Colon (tissue), 2 donors: ENCODE measurements around the gene C16orf74.

Experiments used
- FAIRE-seq: peaks from 2 replicates; lab custom pipeline; 2012; peaks lifted over from hg19 to GRCh38; lab: Jason Lieb, UNC
- donor health status: control.
- donor health status: control.

C16orf74 gene

GRCh38 chr16:85673529-85674417 lies 77.1 kb downstream of the C16orf74 start:
- FAIRE-seq = no peak

DNA sequence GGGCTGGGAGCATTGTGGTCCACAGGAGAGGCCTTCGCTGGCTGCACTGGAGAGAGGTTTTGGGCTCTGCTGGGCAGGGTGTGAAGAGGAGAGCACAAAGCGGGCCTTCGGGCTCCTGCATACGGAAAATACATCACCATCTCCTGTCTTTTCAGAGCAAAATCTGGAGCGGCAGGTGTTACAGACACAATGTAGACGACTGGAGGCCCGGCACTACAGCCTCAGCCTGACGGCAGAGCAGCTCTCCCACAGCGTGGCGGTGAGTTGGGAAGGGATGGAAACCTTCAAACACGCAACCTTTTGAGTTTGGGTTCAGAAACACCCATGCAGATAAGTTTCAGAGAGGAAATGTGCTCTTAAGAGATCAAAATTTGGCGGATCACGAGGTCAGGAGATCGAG lies 80.1 kb downstream of the C16orf74 start:
- no peak for FAIRE-seq

- FAIRE-seq = no peak
Observed at GRCh38 chr16:85668676-85669424, 82.0 kb downstream of the C16orf74 start.

DNA sequence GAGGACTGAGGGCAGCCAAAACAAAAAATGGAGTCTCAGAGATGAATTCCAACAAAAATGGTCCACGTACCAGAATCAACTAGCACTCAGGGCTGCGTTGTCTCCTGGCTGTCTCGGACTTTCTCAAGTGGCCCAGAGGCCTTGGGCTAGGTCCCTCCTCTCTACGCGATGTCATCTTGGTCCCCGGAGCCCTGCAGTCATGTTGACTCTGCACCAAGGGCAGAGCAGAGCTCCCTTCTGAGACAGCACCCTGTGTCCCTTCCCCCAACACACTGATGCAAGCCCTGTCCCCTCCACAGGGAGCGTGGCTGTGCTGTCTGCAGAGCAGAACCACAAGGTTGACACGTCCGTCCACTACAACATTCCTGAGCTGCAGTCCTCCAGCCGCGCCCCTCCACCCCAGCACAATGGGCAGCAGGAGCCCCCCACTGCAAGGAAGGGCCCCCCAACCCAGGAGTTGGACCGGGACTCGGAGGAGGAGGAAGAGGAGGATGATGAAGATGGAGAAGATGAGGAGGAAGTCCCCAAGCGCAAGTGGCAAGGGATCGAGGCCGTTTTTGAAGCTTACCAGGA lies 83.0 kb downstream of the C16orf74 start:
- FAIRE-seq = no peak

DNA sequence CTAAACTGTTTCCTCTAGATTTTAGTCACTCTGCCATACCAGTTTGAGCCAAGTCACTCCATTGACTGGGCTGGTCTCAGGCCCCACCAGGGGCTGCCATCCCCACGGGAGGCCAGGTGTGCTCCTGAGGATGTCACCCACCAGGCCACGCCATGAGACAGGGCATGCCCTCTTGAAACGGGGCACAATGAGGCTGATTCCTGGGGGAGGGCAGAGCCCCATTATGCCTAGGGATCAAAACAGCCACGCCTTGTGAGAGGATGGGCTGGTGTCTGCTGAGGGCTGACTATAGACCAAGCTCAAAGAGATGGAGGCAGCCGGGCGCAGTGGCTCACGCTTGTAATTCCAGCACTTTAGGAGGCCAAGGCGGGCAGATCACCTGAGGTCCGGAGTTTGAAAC lies 83.6 kb downstream of the C16orf74 start:
- no peak for FAIRE-seq

- FAIRE-seq = no peak
Observed at GRCh38 chr16:85665929-85666328, 85.0 kb downstream of the C16orf74 start.

GRCh38 chr16:85665373-85665740 lies 85.5 kb downstream of the C16orf74 start:
- no peak for FAIRE-seq

GRCh38 chr16:85664580-85665372 lies 86.1 kb downstream of the C16orf74 start:
- FAIRE-seq = no peak

DNA sequence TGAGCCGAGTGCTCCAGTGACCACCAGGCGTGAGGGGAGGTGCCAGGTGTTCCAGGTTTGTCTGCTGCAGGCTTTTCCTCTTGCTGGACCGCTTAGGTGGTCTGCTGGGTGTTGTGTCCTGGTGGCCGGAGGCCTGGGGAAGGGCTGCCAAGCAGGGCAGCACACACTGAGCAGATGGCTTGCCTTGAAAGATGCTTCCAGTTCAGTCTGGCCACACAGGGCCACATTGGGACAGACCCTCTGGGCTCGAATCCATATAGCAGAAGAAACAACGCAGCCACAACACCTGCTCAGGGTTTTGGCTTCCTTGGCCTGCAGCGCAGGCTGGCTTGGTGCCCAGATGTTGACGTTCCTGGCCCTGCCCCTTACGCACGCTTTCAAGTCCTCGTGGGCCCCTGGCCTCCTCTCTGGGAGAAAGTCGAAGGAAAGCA lies 87.0 kb downstream of the C16orf74 start:
- FAIRE-seq = no peak

DNA sequence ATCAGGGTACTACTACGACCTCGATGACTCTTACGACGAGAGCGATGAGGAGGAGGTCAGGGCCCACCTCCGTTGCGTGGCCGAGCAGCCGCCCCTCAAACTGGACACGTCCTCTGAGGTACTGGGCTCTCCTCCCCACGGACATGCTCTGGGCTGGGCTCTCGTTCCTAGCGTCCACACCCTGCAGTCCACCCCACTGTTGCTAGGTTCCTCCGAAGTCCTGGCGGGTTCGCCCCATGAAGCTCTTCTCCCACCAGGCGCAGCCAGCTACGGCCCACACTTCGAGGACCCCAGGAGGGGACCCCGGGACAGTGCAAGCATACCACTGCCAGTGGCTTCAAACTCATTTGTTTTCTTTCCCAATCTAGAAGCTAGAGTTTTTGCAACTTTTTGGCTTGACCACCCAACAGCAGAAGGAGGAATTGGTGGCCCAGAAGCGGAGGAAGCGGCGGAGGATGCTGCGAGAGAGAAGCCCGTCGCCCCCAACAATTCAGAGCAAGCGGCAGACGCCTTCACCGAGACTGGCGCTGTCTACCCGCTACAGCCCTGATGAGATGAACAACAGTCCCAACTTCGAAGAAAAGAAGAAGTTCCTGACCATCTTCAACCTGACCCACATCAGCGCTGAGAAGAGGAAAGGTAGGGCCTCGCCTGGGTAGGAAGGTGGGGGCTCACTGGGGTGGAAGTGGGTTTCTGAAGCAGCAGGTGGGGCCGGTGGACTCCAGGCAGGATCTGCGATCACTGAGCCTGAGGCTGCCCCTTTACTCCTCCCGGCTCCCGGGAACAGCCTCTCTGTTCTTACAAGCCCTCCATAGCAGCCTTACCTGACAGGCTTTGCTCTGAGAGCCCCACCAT lies 87.7 kb downstream of the C16orf74 start:
- FAIRE-seq = no peak

- no peak for FAIRE-seq
Observed at GRCh38 chr16:85662482-85662812, 88.4 kb downstream of the C16orf74 start.

GRCh38 chr16:85661740-85662481 lies 89.0 kb downstream of the C16orf74 start:
- no peak for FAIRE-seq

GRCh38 chr16:85660843-85661739 lies 89.8 kb downstream of the C16orf74 start:
- FAIRE-seq = no peak

DNA sequence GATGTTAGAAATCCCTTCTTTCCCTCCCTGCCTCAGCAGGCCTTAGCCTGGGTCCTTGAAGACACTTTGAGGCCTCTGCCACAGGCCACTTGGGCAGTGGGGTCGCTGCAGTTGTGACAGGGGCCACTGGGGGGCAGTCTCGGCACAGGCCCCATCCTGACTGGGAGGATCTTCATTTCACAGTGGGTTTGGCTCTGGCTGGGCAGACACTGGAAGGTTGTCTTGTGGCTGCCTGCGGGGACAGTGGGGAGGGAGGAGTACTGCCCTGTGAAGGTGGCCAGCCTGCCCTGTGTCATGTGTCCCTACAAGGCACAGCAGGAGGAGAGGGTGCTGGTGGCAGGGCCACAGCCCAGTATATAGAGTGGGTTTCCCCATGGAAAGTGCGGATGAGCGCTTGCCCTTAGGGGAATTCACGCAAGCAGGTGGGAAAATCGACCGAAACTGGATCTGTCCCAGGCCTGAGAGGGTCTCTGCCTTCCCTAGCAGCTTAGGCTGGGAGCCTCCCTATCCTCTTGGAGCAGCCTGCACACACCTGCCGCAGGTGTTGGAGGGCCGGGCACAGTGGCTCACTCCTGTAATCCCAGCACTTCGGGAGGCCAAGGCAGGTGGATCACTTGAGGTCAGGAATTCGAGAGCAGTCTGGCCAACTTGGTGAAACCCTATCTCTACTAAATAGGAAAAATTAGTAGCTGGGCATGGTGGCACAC lies 90.9 kb downstream of the C16orf74 start:
- no peak for FAIRE-seq

- FAIRE-seq = no peak
Observed at GRCh38 chr16:85659336-85659735, 91.6 kb downstream of the C16orf74 start.

GRCh38 chr16:85658504-85659326 lies 92.2 kb downstream of the C16orf74 start:
- FAIRE-seq = no peak

DNA sequence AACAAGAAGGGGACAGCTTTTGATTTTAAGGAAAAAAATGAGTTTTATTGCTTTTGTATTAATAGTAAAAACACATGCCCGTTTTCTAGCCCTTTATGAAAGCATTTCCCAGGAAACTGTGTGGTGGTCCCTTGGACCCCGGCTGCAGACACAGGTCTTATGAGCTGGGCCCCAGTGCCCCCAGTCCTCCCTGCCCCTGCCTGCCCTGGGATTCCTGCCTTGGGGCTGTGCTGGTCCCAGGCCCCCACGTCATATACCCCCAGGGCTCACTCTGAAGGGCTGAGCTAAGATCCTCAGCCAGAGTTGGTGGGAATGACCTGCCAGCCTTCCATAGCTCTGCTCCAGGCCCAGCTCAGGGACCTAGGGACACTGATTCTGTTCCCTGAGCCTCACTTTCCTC lies 92.9 kb downstream of the C16orf74 start:
- FAIRE-seq = no peak
